ENCODE results near the gene ACAP2. TPM values are rescaled to one million over a fixed set of nuclear protein-coding genes. Genes with fewer than 3 reads are reported as not detected.

The ACAP2 gene
- polyA plus RNA-seq, 3 donors: 41.5 to 96.5 (median 71.6) TPM

DNA sequence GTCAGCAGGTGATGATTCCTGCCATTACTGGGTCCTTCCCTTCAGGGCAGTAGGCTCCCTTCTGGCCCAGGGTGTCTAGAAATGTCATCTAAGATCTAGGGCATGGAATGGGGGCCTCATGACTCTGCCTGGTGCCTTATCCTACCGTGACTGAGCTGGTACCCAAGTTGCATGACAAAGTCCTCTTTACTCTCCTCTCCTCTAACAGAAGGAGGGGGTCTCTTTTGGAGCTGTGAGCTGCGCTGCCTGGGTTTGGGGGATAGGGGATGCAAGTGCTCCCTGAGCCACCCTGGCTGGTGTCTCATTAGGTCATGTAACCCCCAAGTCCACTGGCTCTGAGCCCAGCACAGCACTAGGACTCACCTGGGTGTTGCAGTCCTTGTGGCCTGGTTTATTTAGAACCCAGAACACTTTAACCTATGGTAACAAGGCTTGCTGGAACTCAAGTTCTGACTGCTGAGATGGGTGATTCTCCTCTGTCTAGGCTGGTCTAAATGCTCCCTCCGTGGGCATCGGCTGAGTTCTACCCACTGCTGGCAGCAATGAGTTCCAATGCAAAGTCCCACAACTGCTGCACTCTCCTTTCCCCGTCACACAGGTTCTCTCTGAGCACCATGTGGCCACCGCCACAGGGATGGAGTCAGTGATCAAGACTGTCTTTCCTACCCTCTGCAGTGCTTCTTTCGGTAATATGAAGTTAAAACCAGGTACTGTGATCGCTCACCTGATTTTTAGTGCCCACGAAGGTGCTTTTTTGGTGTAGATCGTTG lies 205.8 kb downstream of the ACAP2 start:
- Histone ChIP-seq H3K27me3 (ENCODE audit: control insufficient read depth in 2 of 2, insufficient read depth in 2 of 2, low read length in 2 of 2) (no peaks in the 10 kb centered on the region), H3K79me2 (ENCODE audit: insufficient read depth, low read length) (no peaks in the 10 kb centered on the region), H3K36me3 (replicated peaks in 1 of 2; ENCODE audit: control insufficient read depth in 1 of 2, insufficient read depth in 2 of 2, low read length in 2 of 2) (no peaks in the 10 kb centered on the region), H3K4me1 (ENCODE audit: control insufficient read depth in 1 of 2, insufficient read depth in 2 of 2, low read length in 2 of 2) (no peaks in the 10 kb centered on the region), H3K27ac (ENCODE audit: low read depth in 1 of 2, low read length in 2 of 2) (no peak overlapping the region), H3K9me3 (replicated peaks in 1 of 2; ENCODE audit: control insufficient read depth in 1 of 2, insufficient read depth in 1 of 2, low read length in 2 of 2) (peaks cover 8 to 22% of the 10 kb centered on the region in 2 donors), H4K20me1 (ENCODE audit: insufficient read depth, low read length) (no peaks in the 10 kb centered on the region), H3K4me3 (replicated peaks in 1 of 3; ENCODE audit: low read depth in 2 of 3, low read length in 3 of 3) (no peak overlapping the region), H3K9ac (ENCODE audit: insufficient read depth, low read length, poor library complexity, severe bottlenecking) (no peak overlapping the region), H2AFZ (ENCODE audit: insufficient read depth, low read depth, low read length, poor library complexity, severe bottlenecking) (no peak overlapping the region), H3K4me2 (replicated peaks; ENCODE audit: extremely low read depth, low read length, poor library complexity, severe bottlenecking) (no peak overlapping the region)
- H3K36me3 Mint-ChIP-seq: peaks cover 20 to 32% of the 10 kb centered on the region in 2 donors
- WGBS (ENCODE audit: insufficient coverage): 100% methylated on average over 4 of the region's 10 CpGs
- H3K27ac Mint-ChIP-seq: no peak overlapping the region
- DNase-seq: peak in 1 of 3 donors; percentile 1
- H3K27me3 Mint-ChIP-seq (ENCODE audit: low read depth in 3 of 3): peaks cover 0 to 2% (median 1%) of the 10 kb centered on the region in 3 donors
- H3K9me3 Mint-ChIP-seq: peaks cover 3 to 22% (median 15%) of the 10 kb centered on the region in 7 donors
- no peak overlapping the region for H3K4me3 Mint-ChIP-seq
- TF ChIP-seq, protein P1, sequence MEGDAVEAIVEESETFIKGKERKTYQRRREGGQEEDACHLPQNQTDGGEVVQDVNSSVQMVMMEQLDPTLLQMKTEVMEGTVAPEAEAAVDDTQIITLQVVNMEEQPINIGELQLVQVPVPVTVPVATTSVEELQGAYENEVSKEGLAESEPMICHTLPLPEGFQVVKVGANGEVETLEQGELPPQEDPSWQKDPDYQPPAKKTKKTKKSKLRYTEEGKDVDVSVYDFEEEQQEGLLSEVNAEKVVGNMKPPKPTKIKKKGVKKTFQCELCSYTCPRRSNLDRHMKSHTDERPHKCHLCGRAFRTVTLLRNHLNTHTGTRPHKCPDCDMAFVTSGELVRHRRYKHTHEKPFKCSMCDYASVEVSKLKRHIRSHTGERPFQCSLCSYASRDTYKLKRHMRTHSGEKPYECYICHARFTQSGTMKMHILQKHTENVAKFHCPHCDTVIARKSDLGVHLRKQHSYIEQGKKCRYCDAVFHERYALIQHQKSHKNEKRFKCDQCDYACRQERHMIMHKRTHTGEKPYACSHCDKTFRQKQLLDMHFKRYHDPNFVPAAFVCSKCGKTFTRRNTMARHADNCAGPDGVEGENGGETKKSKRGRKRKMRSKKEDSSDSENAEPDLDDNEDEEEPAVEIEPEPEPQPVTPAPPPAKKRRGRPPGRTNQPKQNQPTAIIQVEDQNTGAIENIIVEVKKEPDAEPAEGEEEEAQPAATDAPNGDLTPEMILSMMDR (IDR thresholded peaks at IDR 0.05): no peak
- intact Hi-C loops (cut with micrococcal nuclease): loop anchor here in 1 of 2 donors (10.0 kb wide), 1 partner anchor 262 kb away; no protein-coding TSS in a partner anchor
- no peaks in the 10 kb centered on the region for H3K4me1 Mint-ChIP-seq

DNA sequence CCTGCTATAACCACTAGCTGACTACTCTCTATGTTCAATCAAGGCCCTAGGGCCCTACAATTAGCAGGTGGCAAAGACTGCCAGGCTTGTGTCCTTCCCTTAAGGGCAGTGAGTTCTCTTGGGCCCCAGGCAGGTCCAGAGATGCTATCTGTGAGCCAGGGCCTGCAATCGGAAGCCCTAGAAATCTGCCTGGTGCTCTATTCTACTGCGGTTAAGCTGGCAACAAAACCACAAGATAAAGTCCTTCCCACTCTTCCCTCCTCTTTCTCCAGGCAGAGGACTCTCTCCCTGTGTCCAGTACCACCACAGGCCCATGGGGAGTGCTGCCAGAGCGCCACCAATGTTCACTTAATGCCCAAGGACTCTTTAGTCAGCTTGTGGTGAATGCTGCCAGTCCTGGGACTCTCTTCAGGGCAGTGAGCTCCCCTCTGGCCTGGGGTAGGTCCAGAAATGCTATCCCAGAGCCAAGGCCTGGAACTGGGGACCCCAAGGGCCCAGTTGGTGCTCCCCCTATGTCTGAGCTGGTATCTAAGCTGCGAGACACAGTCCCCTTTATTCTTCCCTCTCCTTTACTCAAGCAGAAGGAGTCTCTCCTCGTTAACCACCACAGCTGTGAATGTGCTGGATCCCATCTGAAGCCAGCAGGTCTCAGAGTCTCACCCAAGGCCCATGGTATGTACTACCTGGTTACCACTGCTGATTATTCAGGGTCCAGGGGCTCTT lies 206.6 kb downstream of the ACAP2 start:
- no peaks in the 10 kb centered on the region for H3K4me1 ChIP-seq (ENCODE audit: control insufficient read depth in 1 of 2, insufficient read depth in 2 of 2, low read length in 2 of 2)
- TF ChIP-seq, protein P1 (IDR thresholded peaks at IDR 0.05): no peak
- Mint-ChIP-seq H3K36me3 (peaks cover 16 to 26% of the 10 kb centered on the region in 2 donors), H3K4me3 (no peak overlapping the region), H3K9me3 (peaks cover 4 to 22% (median 15%) of the 10 kb centered on the region in 7 donors), H3K27me3 (ENCODE audit: low read depth in 3 of 3) (peaks cover 0 to 2% (median 1%) of the 10 kb centered on the region in 3 donors), H3K27ac (no peak overlapping the region), H3K4me1 (no peaks in the 10 kb centered on the region)
- intact Hi-C loops (cut with micrococcal nuclease): loop anchor here in 1 of 2 donors (10.0 kb wide), 1 partner anchor 261 kb away; no protein-coding TSS in a partner anchor
- H4K20me1 ChIP-seq (ENCODE audit: insufficient read depth, low read length): no peaks in the 10 kb centered on the region
- H3K36me3 ChIP-seq (replicated peaks in 1 of 2; ENCODE audit: control insufficient read depth in 1 of 2, insufficient read depth in 2 of 2, low read length in 2 of 2): no peaks in the 10 kb centered on the region
- no peaks in the 10 kb centered on the region for H3K27me3 ChIP-seq (ENCODE audit: control insufficient read depth in 2 of 2, insufficient read depth in 2 of 2, low read length in 2 of 2)
- no peaks in the 10 kb centered on the region for H3K79me2 ChIP-seq (ENCODE audit: insufficient read depth, low read length)
- no peak overlapping the region for H3K9ac ChIP-seq (ENCODE audit: insufficient read depth, low read length, poor library complexity, severe bottlenecking)
- DNase-seq: no peak
- 100% methylated on average over 4 of the region's 5 CpGs for WGBS (ENCODE audit: insufficient coverage)
- H3K4me2 ChIP-seq (replicated peaks; ENCODE audit: extremely low read depth, low read length, poor library complexity, severe bottlenecking): no peak overlapping the region
- peaks cover 8 to 22% of the 10 kb centered on the region in 2 donors for H3K9me3 ChIP-seq (replicated peaks in 1 of 2; ENCODE audit: control insufficient read depth in 1 of 2, insufficient read depth in 1 of 2, low read length in 2 of 2)
- no peak overlapping the region for H3K4me3 ChIP-seq (replicated peaks in 1 of 3; ENCODE audit: low read depth in 2 of 3, low read length in 3 of 3)
- no peak overlapping the region for H2AFZ ChIP-seq (ENCODE audit: insufficient read depth, low read depth, low read length, poor library complexity, severe bottlenecking)
- no peak overlapping the region for H3K27ac ChIP-seq (ENCODE audit: low read depth in 1 of 2, low read length in 2 of 2)
